GM18951 (cell line): ENCODE measurements around the gene NANOS1.

Experiments used
- POLR2A ChIP-seq: IDR thresholded peaks from 4 replicates; pipeline ENCODE4 v1.6.1; 2011; ENCODE audit warnings: mild to moderate bottlenecking; ENCODE audit not compliant: insufficient read length, insufficient read depth; ENCODE audit errors: extremely low read depth
- in situ Hi-C: fragments of 300-500 bp; cut with MboI; formaldehyde crosslinking; loops from one replicate; pipeline ENCODE4 v1.12.0; 2022; ENCODE audit warnings: low sequenced_read_pairs, mixed read lengths, inconsistent platforms; ENCODE audit not compliant: unreplicated experiment

The NANOS1 gene, protein sequence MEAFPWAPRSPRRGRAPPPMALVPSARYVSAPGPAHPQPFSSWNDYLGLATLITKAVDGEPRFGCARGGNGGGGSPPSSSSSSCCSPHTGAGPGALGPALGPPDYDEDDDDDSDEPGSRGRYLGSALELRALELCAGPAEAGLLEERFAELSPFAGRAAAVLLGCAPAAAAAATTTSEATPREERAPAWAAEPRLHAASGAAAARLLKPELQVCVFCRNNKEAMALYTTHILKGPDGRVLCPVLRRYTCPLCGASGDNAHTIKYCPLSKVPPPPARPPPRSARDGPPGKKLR

DNA sequence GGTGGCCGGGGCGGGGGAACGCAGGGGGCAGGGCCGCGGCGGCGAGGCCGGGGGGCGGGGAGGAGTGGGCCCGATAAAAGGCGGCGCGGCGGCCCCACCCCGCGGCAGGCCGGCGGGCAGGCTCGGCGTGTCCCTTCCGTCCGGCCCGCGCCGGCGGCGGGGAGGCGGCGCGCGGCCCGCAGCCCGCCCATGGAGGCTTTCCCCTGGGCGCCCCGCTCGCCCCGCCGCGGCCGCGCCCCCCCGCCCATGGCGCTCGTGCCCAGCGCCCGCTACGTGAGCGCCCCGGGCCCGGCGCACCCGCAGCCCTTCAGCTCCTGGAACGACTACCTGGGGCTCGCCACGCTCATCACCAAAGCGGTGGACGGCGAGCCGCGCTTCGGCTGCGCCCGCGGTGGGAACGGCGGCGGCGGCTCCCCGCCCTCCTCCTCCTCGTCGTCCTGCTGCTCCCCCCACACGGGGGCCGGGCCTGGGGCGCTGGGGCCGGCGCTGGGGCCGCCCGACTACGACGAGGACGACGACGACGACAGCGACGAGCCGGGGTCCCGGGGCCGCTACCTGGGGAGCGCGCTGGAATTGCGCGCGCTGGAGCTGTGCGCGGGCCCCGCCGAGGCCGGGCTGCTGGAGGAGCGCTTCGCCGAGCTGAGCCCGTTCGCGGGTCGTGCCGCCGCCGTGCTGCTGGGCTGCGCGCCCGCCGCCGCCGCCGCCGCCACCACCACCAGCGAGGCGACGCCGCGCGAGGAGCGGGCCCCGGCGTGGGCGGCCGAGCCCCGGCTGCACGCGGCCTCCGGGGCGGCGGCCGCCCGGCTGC lies at the start of gene NANOS1:
NANOS1 (plus strand) TSS at position 102 of the 808 bp plus-strand sequence; CDS start at position 190, 88 bp downstream.
- in situ Hi-C loops, result no loop called here

DNA sequence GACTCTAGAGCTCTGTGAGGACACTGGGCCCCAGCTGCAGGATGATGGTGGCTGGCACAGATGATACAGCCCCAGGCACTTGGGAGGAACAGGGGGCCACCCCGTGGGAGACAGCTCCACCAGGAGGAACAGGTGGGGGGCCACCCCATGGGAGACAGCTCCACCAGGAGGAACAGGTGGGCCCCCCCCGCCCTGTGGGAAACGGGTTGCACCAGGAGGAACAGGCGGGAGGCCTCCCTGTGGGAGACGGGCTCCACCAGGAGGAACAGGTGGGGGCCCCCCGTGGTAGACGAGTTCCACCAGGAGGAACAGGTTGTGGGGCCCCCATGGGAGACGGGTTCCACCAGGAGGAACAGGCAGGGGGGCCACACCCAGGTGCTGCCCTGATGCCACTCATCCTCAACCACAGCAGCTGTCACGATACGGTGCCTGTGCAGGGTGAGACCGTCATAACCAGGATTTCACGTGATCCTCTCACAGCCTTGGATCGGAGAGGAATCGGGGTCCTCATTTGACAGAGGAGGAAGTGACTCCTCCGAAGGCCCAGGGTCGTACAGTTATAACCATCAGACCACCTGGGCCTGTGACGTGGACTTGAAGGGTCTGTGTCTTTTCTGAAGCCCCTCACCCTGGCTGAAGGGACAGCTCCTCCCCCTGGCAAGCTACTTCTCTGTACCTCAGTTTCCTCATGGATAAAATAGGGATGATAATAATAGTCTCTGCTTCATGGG lies 49.2 kb upstream of the NANOS1 start:
- in situ Hi-C loops, result no loop called here
- no peak for TF ChIP-seq POLR2A

More for the DNA sequence above, at the start of gene NANOS1:
- peak; percentile 62 for TF ChIP-seq POLR2A

DNA sequence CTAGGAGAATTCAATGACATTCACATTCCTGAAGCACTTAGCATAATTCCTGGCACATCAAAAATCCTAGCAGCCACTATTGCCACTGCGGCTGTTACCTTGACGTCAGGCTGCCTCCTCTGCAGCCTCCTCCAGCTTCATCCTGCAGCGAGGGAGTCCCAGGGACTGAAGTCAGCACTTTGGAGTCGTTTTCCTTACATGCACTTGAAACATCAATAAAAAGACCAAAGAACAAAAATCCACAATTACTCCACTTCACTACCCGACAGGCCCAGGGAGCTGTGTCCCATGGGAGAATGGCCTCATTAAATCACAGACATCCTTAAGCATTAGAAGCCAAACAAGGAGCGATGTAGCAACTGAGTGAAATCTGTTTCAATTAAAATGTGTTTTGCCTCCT lies 48.6 kb upstream of the NANOS1 start:
- no peak for TF ChIP-seq POLR2A
- in situ Hi-C loops, result no loop called here

DNA sequence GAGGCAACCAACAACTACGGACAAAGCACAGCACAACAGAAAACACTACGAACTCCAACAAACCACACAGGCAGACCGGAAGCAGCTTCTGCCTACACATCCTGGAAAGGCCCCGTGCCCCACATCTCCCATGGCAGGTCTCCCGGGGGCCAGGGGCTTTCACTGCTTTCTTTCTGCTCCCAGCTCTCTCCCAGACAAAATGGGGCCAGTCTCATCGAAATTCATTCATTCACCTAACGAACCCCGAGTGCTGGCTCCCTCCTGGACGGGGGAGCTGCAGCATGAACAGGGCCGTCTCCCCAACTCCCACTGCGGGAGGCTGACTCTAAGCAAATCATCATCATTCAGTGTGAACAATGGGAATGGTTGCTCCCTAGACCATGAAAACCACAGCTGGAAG lies 47.6 kb upstream of the NANOS1 start:
- in situ Hi-C loops, result no loop called here

DNA sequence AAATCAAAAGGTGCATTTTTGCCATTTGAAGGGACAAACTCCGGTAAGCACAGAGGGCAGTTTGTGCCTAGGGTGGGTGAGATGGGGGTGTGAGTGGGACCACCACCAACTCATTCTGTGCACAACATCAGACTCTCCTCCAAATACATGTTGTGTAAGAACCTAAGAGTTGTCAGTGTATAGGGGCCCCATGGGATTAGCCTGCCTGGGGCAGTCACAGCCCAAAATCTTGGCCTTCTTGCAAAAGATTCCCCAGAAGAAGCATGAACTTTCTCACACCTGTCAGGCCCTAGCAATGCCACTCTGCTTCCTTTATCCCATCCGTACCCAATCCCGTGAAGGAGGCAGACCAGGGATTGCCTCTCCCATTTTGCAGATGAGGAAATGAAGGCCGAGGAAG lies 47.1 kb upstream of the NANOS1 start:
- in situ Hi-C loops, result no loop called here
- no peak for TF ChIP-seq POLR2A

More for the DNA sequence above, 47.6 kb upstream of the NANOS1 start:
- TF ChIP-seq POLR2A, result no peak

DNA sequence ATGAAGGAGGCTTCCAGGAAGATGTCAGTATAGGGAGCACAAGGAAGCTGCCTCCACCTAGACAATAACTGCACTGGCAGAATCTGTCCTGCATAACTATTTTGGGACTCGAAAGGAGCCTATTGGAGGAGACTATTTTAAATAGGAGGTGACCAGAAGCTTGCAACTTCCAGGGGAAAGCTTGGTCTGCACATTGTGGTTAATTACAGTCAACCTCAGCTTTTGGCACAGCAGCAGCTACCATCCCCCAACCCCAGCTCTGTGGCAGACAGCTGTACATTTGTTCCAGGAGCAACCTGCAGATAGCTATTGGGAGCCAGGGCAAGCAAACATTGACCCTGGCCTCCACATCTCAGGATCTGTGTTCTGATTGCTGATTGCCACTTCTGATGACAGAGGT lies 46.3 kb upstream of the NANOS1 start:
- TF ChIP-seq POLR2A, result no peak
- in situ Hi-C loops, result no loop called here

DNA sequence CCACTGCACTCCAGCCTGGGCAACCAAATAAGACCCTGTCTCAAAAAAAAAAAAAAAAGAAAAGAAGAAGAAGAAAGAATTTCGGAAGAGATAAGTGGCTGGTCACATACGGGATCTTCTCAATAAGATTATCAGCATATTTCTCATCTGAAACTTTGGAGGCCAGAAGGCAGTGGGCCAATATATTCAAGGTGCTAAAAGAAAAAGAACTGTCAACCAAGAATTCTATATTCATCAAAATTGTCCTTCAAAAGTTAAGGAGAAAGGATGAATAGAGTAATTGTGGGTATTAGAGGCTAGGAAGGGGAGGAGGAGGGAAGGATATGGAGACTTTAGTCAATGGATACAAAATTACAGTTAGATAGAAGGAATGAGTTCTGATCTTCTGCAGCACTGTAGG lies 43.9 kb upstream of the NANOS1 start:
- no peak for TF ChIP-seq POLR2A
- in situ Hi-C loops, result no loop called here

DNA sequence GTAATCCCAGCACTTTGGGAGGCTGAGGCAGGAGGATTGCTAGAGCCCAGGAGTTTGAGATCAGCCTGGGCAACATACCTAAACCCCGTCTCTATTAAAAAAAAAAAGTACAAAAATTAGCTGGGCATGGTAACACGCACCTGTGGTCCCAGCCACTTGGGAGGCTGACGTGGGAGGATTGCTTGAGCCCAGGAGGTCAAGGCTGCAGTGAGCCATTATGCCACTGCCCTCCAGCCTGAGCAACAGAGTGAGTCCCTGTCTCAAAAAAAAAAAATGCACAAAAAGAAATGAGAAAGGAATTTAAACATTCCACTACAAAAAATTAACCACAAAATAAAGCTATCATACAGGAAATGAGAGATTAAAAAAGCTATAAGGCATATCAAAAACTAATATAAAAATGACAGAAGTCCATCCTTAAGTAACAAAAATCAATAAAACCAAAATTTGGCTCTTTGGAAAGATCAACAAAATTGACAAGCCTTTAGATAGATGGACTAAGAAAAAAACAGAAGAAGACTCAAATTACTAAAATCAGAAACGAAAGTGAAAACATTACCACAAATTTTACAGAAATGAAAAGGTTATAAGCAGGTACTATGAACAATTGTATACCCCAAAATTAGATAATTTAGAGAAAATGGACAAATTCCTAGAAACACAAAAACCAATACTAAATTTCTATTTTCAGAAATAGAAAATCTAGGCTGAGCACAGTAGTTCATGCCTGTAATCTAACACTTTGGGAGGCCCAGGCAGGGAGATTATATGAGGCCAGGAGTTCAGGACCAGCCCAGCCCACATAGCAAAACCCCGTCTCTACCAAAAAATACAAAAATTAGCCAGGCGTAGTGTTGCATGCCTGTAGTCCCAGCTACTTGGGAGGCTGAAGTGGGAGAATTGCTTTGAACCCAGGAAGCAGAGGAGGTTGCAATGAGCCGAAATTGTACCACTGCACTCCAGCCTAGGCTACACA lies 42.4 kb upstream of the NANOS1 start:
- in situ Hi-C loops, result no loop called here
- no peak for TF ChIP-seq POLR2A

DNA sequence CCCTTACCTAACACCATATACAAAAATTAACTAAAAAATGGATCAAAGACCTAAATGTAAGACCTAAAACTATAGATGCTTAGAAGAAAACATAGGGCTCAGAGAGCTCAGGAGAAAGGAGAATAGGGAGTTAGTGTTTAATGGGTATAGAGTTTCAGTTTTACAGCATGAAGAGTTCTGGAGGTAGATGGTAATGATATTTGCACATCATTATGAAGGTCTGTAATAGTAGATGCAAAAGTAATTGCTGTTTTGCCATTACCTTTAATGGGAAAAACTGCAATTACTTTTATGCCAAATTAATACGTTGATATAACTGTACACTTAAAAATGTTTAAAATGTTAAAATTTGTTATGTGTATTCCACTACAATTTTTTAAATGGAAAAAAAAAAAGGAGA lies 39.2 kb upstream of the NANOS1 start:
- TF ChIP-seq POLR2A, result no peak
- in situ Hi-C loops, result no loop called here

DNA sequence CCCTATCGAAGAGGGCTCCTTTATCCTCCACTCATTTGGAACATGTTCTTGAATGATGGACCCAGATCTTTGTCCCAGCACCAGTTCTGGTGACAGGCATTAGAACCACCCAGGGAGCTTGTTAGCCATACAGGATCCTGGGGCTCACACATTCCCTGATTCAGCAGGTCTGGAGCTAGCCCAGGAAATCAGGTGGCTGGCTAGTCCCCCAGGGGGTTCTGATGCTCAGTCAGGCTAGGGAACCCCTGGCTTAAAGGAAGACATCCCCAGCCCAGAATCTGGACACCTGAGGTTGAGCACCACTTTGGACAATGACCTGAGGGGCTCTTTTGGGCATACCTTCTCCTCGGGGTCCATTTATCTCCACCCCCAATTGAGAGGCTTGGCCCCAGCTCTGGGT lies 37.0 kb upstream of the NANOS1 start:
- in situ Hi-C loops, result no loop called here
- no peak for TF ChIP-seq POLR2A

DNA sequence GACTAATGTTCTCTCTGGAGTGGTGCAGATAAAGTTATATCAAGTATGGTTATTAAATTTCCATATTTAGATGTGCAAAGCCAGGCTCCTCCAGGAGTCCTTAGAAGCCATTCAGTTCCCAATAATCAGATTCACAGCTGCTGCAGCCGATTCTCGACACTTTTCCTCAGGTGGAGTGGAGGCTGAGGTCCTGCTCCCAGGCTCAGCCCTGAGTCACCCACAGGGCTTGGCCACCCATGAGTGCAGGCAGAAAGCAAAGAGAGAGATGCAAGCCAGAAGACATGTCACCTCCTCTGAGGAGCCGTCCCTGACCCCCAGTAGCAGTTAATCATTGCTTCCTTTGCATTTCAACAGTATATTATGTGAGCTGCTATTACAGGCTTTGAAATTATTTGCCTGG lies 36.3 kb upstream of the NANOS1 start:
- in situ Hi-C loops, result no loop called here
- TF ChIP-seq POLR2A, result no peak

DNA sequence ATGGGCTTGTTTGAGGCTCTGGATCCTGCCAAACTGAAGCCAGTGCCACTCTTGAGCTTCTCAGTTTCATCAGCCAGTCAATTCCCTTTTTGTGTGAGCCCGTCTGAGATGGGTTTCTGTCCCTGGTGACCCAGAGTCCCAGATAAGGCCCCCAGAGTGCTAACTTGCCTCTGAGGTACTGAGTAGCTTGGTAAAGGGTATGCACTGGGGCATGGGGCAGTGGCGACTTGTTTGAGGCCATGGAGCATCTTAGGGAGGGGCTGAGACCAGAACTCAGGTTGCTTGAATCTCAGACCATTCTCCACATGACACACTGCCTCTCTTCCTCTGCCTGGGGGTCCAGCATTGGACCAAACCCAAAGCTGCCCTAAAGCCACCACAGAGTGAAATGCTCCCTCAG lies 35.2 kb upstream of the NANOS1 start:
- TF ChIP-seq POLR2A, result no peak
- in situ Hi-C loops, result no loop called here
